Bronchial epithelial cell (primary cell): ENCODE measurements around the gene CDRT4. TPM values are rescaled to one million over a fixed set of nuclear protein-coding genes. Genes with fewer than 3 reads are reported as not detected.

Source experiments
- DNase-seq: peaks from one replicate; pipeline ENCODE4 v3.0.0-alpha.2; 2010; ENCODE audit warnings: low read depth
- FAIRE-seq: peaks from 2 replicates; lab custom pipeline; 2011; peaks lifted over from hg19 to GRCh38; lab: Jason Lieb, UNC
- H3K27me3 ChIP-seq: 2 replicates; pipeline ENCODE4 v1.5.1; 2011; ENCODE audit warnings: low read length; ENCODE audit not compliant: control insufficient read depth, insufficient read depth
- H3K36me3 ChIP-seq: 2 replicates; pipeline ENCODE4 v1.5.1; 2011; ENCODE audit warnings: low read length; ENCODE audit not compliant: control insufficient read depth, insufficient read depth
- H3K4me3 ChIP-seq: 2 replicates; pipeline ENCODE4 v1.5.1; 2011; ENCODE audit warnings: mild to moderate bottlenecking, low read depth, low read length, control low read depth
- total RNA-seq: library from RNA; depleted of rRNA; stranded (reverse); fragments of >200 nt; gene quantifications from 2 replicates; pipeline ENCODE4 v1.2.1, GENCODE V29; 2014
- TF ChIP-seq, protein P1 (sequence below): IDR thresholded peaks from 2 replicates; pipeline ENCODE4 v1.5.1; 2011; ENCODE audit warnings: mild to moderate bottlenecking, moderate library complexity, low read length, control low read depth, inconsistent platforms; ENCODE audit not compliant: insufficient read depth, severe bottlenecking

The CDRT4 gene
- total RNA-seq, 1 donor from 2014 or later, result 1.1 TPM

- DNase-seq (no peak), FAIRE-seq (no peak)
- Histone ChIP-seq H3K27me3 (no peaks in the 10 kb centered on the region), H3K4me3 (no peak overlapping the region), H3K36me3 (no peaks in the 10 kb centered on the region)
- TF ChIP-seq, protein P1, sequence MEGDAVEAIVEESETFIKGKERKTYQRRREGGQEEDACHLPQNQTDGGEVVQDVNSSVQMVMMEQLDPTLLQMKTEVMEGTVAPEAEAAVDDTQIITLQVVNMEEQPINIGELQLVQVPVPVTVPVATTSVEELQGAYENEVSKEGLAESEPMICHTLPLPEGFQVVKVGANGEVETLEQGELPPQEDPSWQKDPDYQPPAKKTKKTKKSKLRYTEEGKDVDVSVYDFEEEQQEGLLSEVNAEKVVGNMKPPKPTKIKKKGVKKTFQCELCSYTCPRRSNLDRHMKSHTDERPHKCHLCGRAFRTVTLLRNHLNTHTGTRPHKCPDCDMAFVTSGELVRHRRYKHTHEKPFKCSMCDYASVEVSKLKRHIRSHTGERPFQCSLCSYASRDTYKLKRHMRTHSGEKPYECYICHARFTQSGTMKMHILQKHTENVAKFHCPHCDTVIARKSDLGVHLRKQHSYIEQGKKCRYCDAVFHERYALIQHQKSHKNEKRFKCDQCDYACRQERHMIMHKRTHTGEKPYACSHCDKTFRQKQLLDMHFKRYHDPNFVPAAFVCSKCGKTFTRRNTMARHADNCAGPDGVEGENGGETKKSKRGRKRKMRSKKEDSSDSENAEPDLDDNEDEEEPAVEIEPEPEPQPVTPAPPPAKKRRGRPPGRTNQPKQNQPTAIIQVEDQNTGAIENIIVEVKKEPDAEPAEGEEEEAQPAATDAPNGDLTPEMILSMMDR, result no peak
Measured at GRCh38 chr17:15447928-15448579, 19.4 kb downstream of the CDRT4 start.

DNA sequence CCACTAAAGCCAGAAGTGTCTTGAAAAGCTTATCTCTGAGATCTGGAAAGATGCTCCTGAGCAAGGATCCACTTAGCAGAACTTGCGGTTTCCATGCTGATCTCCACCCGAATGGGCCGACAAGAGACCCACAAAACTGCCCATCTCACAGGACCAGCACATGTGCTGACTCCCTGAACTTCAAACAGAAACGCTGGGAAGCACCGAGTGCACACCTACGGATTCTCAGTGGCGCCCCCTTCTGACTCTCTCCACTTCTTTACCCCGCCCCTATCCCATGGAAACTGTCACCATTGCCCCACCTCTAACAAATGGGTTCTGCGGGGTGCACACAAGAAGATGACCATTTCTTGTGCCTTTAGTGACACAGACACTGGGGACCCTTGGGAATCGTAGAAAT, 21.4 kb downstream of the CDRT4 start:
- no peak overlapping the region for H3K4me3 ChIP-seq
- no peak for FAIRE-seq
- TF ChIP-seq, protein P1, result no peak
- no peaks in the 10 kb centered on the region for H3K36me3 ChIP-seq
- no peaks in the 10 kb centered on the region for H3K27me3 ChIP-seq
- DNase-seq, result no peak

GRCh38 chr17:15444805-15445204, 22.6 kb downstream of the CDRT4 start:
- FAIRE-seq (no peak), DNase-seq (no peak)

GRCh38 chr17:15442311-15443180, 24.9 kb downstream of the CDRT4 start:
- Histone ChIP-seq H3K4me3 (no peak overlapping the region), H3K27me3 (no peaks in the 10 kb centered on the region), H3K36me3 (peaks cover 4% of the 10 kb centered on the region)
- FAIRE-seq (no peak), DNase-seq (no peak)
- TF ChIP-seq, protein P1, result no peak

More at GRCh38 chr17:15444805-15445204, 22.6 kb downstream of the CDRT4 start:
- TF ChIP-seq, protein P1, result no peak
- no peak overlapping the region for H3K4me3 ChIP-seq
- H3K36me3 ChIP-seq, result no peaks in the 10 kb centered on the region
- no peaks in the 10 kb centered on the region for H3K27me3 ChIP-seq

- peaks cover 4% of the 10 kb centered on the region for H3K36me3 ChIP-seq
- FAIRE-seq, result no peak
- H3K27me3 ChIP-seq, result no peaks in the 10 kb centered on the region
- H3K4me3 ChIP-seq, result no peak overlapping the region
- DNase-seq, result no peak
- TF ChIP-seq, protein P1, result no peak
Measured at GRCh38 chr17:15441315-15441714, 26.1 kb downstream of the CDRT4 start.
